SH-SY5Y (cell line): Measurements from ENCODE around the gene C2CD4D.

Source experiments
- GATA2 ChIP-seq: IDR thresholded peaks from 2 replicates; pipeline ENCODE4 v1.6.1; 2011; ENCODE audit warnings: mild to moderate bottlenecking, low read depth, low read length
- GATA3 ChIP-seq: IDR thresholded peaks from 2 replicates; pipeline ENCODE4 v1.6.1; 2011; ENCODE audit warnings: low read depth, mild to moderate bottlenecking, low read length, moderate library complexity

- TF ChIP-seq GATA2 (no peak), GATA3 (no peak)
Measured at GRCh38 chr1:151859891-151860293, 20.3 kb upstream of the C2CD4D start.
